Testis (tissue), 3 donors: Measurements from ENCODE around the gene HLA-DOB. TPM values are rescaled to one million over a fixed set of nuclear protein-coding genes. Genes with fewer than 3 reads are reported as not detected.

Source experiments
- DNase-seq: peaks from one replicate; pipeline ENCODE4 v3.0.0-alpha.2; 2019
- H3K27ac ChIP-seq, 2 donors: fragments of 200-600 bp; sonication (generic); one replicate each; pipeline ENCODE4 v1.5.1; 2019
- H3K27me3 ChIP-seq: fragments of 200-600 bp; sonication (generic); one replicate; pipeline ENCODE4 v1.5.1; 2019
- H3K36me3 ChIP-seq: fragments of 200-600 bp; sonication (generic); one replicate; pipeline ENCODE4 v1.5.1; 2017; ENCODE audit warnings: low read depth; ENCODE audit errors: missing control alignments
- H3K4me1 ChIP-seq: fragments of 200-600 bp; sonication (generic); one replicate; pipeline ENCODE4 v1.5.1; 2019
- H3K4me3 ChIP-seq, 2 donors: fragments of 200-600 bp; sonication (generic); one replicate each; pipeline ENCODE4 v1.5.1; 2017 to 2019
- H3K9me3 ChIP-seq: fragments of 200-600 bp; sonication (generic); one replicate; pipeline ENCODE4 v1.5.1; 2017
- POLR2A ChIP-seq: fragments of 450-650 bp; IDR thresholded peaks from one replicate; pipeline ENCODE4 v1.6.1; 2017; ENCODE audit warnings: antibody characterized with exemption, mild to moderate bottlenecking, moderate library complexity
- WGBS, 2 donors: methylation state at CpG; one replicate each; pipeline ENCODE4 v1.1.5; 2018; 5-methylcytosine and 5-hydroxymethylcytosine counted together
- intact Hi-C: fragments of 100-400 bp; cut with DNase I; formaldehyde crosslinking; loops from one replicate; pipeline ENCODE4 v1.15.1; 2023; ENCODE audit warnings: low total_unique reads
- polyA plus RNA-seq: library from polyadenylated mRNA; stranded (reverse); fragments of 350-450 nt; fragmentation: Illumina TruSeq; extraction: RNeasy Lipid Tissue Mini Kit (QIAGEN cat#74804); gene quantifications from one replicate; pipeline ENCODE4 v1.2.3, GENCODE V29; 2014; ENCODE audit warnings: low read depth, low replicate concordance; ENCODE audit not compliant: insufficient read depth
- total RNA-seq, 2 donors: library from RNA; depleted of rRNA; stranded (reverse); fragments of >200 nt; gene quantifications; one replicate each; pipeline ENCODE4 v1.2.3, GENCODE V29; 2016
- TF ChIP-seq, protein P1 (sequence below), 3 experiments: fragments of 450-650 bp in 2 of 3; fragments of 200-600 bp in 1 of 3; sonication (generic) in 1 of 3; IDR thresholded peaks; one replicate each; pipeline ENCODE4 v1.5.1; 2016 to 2019; ENCODE audit warnings: antibody characterized with exemption in 3 of 3, mild to moderate bottlenecking in 2 of 3, moderate library complexity in 1 of 3

The HLA-DOB gene
- total and polyA plus RNA-seq, 3 donors from 2014 or later: 0.31 to 2.3 (median 1.3) TPM

DNA sequence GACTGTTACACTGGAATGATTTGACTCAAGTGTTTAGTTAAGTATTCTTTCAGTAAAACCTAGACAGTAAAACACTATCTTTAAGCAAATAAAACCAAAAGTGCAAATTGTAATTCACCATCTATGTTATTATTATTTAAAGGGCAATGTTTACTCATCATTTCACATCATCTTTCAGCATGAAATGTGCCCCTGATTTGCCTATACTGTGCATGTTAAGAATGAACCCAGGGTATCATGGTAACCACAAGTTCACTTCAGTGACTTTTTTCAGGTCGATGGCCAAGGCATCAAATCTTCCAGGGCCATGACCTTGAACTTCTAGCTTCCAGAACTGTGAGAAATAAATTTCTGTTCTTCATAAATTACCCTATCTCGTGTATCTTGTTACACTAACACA lies 2.1 kb upstream of the HLA-DOB start:
- TF ChIP-seq POLR2A: no peak
- TF ChIP-seq, protein P1, sequence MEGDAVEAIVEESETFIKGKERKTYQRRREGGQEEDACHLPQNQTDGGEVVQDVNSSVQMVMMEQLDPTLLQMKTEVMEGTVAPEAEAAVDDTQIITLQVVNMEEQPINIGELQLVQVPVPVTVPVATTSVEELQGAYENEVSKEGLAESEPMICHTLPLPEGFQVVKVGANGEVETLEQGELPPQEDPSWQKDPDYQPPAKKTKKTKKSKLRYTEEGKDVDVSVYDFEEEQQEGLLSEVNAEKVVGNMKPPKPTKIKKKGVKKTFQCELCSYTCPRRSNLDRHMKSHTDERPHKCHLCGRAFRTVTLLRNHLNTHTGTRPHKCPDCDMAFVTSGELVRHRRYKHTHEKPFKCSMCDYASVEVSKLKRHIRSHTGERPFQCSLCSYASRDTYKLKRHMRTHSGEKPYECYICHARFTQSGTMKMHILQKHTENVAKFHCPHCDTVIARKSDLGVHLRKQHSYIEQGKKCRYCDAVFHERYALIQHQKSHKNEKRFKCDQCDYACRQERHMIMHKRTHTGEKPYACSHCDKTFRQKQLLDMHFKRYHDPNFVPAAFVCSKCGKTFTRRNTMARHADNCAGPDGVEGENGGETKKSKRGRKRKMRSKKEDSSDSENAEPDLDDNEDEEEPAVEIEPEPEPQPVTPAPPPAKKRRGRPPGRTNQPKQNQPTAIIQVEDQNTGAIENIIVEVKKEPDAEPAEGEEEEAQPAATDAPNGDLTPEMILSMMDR (IDR thresholded peaks at IDR 0.05): no peak
- WGBS, 2 donors: 42 to 44% methylated on average over 2 of the region's 2 CpGs

DNA sequence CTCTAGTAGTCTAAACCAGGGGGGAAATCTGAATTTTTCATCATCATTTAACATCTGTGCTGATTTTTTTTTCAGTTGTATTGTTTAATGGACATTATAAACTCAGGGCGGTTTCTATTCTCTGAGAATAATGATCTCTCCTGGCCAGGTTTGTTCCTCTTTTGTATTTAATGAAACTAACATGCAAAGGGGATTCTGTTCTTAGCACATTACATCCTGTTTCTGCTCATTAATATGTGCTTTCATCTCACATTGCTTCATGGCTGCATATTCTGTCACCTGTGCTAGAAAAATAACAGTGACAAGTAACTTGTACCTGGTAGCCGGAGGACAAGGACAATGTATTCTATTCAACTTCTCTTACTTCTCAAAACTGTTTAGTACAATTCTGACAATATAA lies 806 bp downstream of the HLA-DOB start:
- no peak overlapping the region for H3K4me3 ChIP-seq
- H3K36me3 ChIP-seq: no peaks in the 10 kb centered on the region
- no peaks in the 10 kb centered on the region for H3K27me3 ChIP-seq
- 79 to 83% methylated on average over 2 of the region's 2 CpGs for WGBS, 2 donors
- TF ChIP-seq, protein P1 (IDR thresholded peaks at IDR 0.05): no peak
- TF ChIP-seq POLR2A: no peak
- no peak for DNase-seq
- peaks cover 7% of the 10 kb centered on the region for H3K4me1 ChIP-seq
- intact Hi-C loops: no loop called here
- H3K27ac ChIP-seq: no peak overlapping the region
- no peaks in the 10 kb centered on the region for H3K9me3 ChIP-seq

More for the DNA sequence above, 2.1 kb upstream of the HLA-DOB start:
- intact Hi-C loops: no loop called here
- Histone ChIP-seq H3K9me3 (no peaks in the 10 kb centered on the region), H3K27ac (no peak overlapping the region), H3K4me3 (no peak overlapping the region), H3K36me3 (no peaks in the 10 kb centered on the region), H3K4me1 (peaks cover 7% of the 10 kb centered on the region), H3K27me3 (no peaks in the 10 kb centered on the region)
- no peak for DNase-seq

DNA sequence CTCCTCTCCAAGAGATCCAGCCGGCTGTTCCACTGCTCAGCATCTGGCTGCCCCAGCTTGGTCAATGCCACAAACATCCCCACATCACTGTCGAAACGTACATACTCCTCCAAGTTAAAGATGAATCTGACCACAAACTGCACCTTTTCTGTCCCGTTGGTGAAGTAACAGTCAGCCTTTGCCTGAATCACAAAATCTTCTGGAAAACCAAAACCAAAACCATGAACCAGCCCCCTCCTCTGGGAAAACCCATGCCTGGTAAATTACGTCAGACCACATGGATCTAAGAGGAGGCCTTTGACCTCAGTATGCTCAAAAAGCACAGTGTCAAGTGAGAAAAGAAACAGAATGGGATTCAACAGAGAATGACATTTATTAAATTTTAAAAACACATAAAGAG lies 1.7 kb downstream of the HLA-DOB start:
- H3K9me3 ChIP-seq: no peaks in the 10 kb centered on the region
- peaks cover 7% of the 10 kb centered on the region for H3K4me1 ChIP-seq
- H3K36me3 ChIP-seq: no peaks in the 10 kb centered on the region
- no peak for DNase-seq
- intact Hi-C loops: no loop called here
- no peaks in the 10 kb centered on the region for H3K27me3 ChIP-seq
- no peak overlapping the region for H3K27ac ChIP-seq
- TF ChIP-seq POLR2A: no peak
- WGBS, 2 donors: 75 to 83% methylated on average over 5 of the region's 5 CpGs
- H3K4me3 ChIP-seq: no peak overlapping the region

DNA sequence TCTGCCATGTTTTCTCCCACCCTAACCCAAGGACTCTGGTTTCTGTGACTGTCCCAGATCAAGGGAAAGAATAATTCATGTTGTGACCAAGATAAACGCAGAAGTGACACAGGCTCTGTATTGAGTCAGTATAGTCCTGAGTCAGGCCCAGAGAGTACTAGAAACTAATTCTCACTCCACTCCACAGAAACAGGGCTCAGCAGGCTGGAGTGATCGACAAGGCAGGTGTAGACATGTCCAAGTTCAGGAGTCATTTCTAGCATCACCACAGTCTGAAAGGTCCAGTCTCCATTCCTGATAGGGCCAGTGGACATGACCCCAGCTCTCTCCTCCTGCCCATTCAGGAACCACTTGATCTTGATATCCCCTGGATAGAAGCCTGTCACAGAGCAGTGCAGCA lies 2.7 kb downstream of the HLA-DOB start:
- H3K36me3 ChIP-seq: no peaks in the 10 kb centered on the region
- TF ChIP-seq, protein P1 (IDR thresholded peaks at IDR 0.05): no peak
- TF ChIP-seq POLR2A: no peak
- no peak overlapping the region for H3K27ac ChIP-seq
- no peaks in the 10 kb centered on the region for H3K27me3 ChIP-seq
- DNase-seq: no peak
- no peaks in the 10 kb centered on the region for H3K4me1 ChIP-seq
- intact Hi-C loops: no loop called here
- no peak overlapping the region for H3K4me3 ChIP-seq
- H3K9me3 ChIP-seq: no peaks in the 10 kb centered on the region
- WGBS, 2 donors: 87 to 100% methylated on average over 2 of the region's 2 CpGs

DNA sequence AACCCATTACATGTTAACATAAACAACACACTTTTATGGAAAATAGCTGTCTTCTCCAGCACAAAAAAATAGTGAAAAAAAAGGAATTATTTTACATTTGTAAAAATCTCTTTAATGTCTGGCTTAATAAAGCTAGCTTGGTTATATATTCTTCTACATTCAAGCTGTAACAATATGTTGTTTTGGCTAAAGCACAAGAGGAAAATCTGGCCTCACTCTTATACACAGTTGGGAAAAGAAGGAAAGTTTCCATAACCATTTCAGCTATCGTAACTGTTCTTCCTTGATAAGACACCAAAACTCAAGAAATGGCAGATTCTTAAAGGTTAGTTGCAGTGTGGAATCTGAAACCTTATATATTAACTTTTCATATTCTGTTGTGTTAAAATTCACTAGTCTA lies 7.6 kb downstream of the HLA-DOB start:
- no peak overlapping the region for H3K4me3 ChIP-seq
- no peak for DNase-seq
- no peaks in the 10 kb centered on the region for H3K36me3 ChIP-seq
- 0 to 2% methylated on average over 1 of the region's 1 CpG for WGBS, 2 donors
- intact Hi-C loops: no loop called here
- TF ChIP-seq POLR2A: no peak
- TF ChIP-seq, protein P1 (IDR thresholded peaks at IDR 0.05): no peak
- H3K27me3 ChIP-seq: no peaks in the 10 kb centered on the region
- no peaks in the 10 kb centered on the region for H3K4me1 ChIP-seq
- H3K27ac ChIP-seq: no peak overlapping the region
- no peaks in the 10 kb centered on the region for H3K9me3 ChIP-seq
